Calu3 (cell line): ENCODE results near the gene ZNF789. TPM values are rescaled to one million over a fixed set of nuclear protein-coding genes. Genes with fewer than 3 reads are reported as not detected.

ENCODE experiments used
- BruUV-seq: library from RNA; stranded (reverse); fragments of 400-500 nt; replicated peaks from 2 replicates; lab custom pipeline; 2021; lab: Mats Ljungman, UMichigan
- CTCF ChIA-PET: fragments of 300-600 bp; sonication (Branson Sonifier 250); formaldehyde crosslinking; loops from one replicate; lab custom pipeline; 2022; ENCODE audit warnings: antibody characterized with exemption; lab: Charles Lee
- DNase-seq: peaks from one replicate; pipeline ENCODE4 v3.0.0; 2022
- H3K27ac Mint-ChIP-seq: one replicate; pipeline ENCODE4 v1.8.0; 2022; ENCODE audit warnings: mixed read lengths; ENCODE audit not compliant: unreplicated experiment
- H3K27me3 Mint-ChIP-seq: one replicate; pipeline ENCODE4 v1.8.0; 2022; ENCODE audit warnings: mixed read lengths; ENCODE audit not compliant: unreplicated experiment
- H3K36me3 Mint-ChIP-seq: one replicate; pipeline ENCODE4 v1.8.0; 2022; ENCODE audit warnings: mild to moderate bottlenecking, moderate library complexity, mixed read lengths; ENCODE audit not compliant: insufficient read depth, unreplicated experiment
- H3K4me1 Mint-ChIP-seq: one replicate; pipeline ENCODE4 v1.8.0; 2022; ENCODE audit warnings: mild to moderate bottlenecking, low read depth, mixed read lengths; ENCODE audit not compliant: unreplicated experiment
- H3K4me3 Mint-ChIP-seq: one replicate; pipeline ENCODE4 v1.8.0; 2022; ENCODE audit warnings: mild to moderate bottlenecking, low read depth, moderate library complexity, mixed read lengths; ENCODE audit not compliant: unreplicated experiment
- H3K9me3 Mint-ChIP-seq: one replicate; pipeline ENCODE4 v1.8.0; 2022; ENCODE audit warnings: low read depth, mixed read lengths; ENCODE audit not compliant: unreplicated experiment
- intact Hi-C: fragments of 100-400 bp; cut with micrococcal nuclease; formaldehyde crosslinking; loops from one replicate; pipeline ENCODE4 v1.10.0; 2022; ENCODE audit not compliant: unreplicated experiment
- total RNA-seq: library from RNA; stranded (reverse); gene quantifications from 2 replicates; pipeline ENCODE4 v1.2.3, GENCODE V29; 2022
- TF ChIP-seq, protein P1 (sequence below): fragments of 200-600 bp; IDR thresholded peaks from one replicate; pipeline ENCODE4 v1.8.0; 2022; ENCODE audit warnings: antibody characterized with exemption; ENCODE audit not compliant: unreplicated experiment

The ZNF789 gene
- total RNA-seq, 1 experiment from 2014 or later = 17.2 TPM

DNA sequence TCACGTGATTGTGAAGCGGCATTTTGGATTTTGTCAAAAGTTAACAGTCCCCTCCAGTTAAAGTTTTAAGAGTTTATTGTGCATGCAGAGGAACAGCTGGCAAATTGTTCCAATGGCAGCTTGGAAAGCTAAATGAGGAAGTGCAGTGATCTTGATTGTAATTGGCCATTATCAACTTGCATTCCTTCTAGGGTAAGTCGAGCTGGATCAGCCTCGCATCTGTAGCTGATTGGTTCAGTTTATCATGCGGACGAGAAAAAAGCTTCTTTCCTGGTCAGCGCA is 566 bp downstream of the ZNF789 start:
- H3K27me3 Mint-ChIP-seq = no peaks in the 10 kb centered on the region
- H3K4me3 Mint-ChIP-seq = peak overlapping the region; percentile 100
- BruUV-seq = TSS peak; percentile 81
- TF ChIP-seq, protein P1, sequence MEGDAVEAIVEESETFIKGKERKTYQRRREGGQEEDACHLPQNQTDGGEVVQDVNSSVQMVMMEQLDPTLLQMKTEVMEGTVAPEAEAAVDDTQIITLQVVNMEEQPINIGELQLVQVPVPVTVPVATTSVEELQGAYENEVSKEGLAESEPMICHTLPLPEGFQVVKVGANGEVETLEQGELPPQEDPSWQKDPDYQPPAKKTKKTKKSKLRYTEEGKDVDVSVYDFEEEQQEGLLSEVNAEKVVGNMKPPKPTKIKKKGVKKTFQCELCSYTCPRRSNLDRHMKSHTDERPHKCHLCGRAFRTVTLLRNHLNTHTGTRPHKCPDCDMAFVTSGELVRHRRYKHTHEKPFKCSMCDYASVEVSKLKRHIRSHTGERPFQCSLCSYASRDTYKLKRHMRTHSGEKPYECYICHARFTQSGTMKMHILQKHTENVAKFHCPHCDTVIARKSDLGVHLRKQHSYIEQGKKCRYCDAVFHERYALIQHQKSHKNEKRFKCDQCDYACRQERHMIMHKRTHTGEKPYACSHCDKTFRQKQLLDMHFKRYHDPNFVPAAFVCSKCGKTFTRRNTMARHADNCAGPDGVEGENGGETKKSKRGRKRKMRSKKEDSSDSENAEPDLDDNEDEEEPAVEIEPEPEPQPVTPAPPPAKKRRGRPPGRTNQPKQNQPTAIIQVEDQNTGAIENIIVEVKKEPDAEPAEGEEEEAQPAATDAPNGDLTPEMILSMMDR = no peak
- intact Hi-C loops = no loop called here
- H3K9me3 Mint-ChIP-seq = no peaks in the 10 kb centered on the region
- no peaks in the 10 kb centered on the region for H3K4me1 Mint-ChIP-seq
- peaks cover 25% of the 10 kb centered on the region for H3K36me3 Mint-ChIP-seq
- CTCF ChIA-PET = interaction anchor here (1.3 kb wide), 1 partner anchor 142 kb away, joined by 3 read pairs; no protein-coding TSS in a partner anchor
- peak overlapping the region; percentile 93 for H3K27ac Mint-ChIP-seq
- no peak for DNase-seq

DNA sequence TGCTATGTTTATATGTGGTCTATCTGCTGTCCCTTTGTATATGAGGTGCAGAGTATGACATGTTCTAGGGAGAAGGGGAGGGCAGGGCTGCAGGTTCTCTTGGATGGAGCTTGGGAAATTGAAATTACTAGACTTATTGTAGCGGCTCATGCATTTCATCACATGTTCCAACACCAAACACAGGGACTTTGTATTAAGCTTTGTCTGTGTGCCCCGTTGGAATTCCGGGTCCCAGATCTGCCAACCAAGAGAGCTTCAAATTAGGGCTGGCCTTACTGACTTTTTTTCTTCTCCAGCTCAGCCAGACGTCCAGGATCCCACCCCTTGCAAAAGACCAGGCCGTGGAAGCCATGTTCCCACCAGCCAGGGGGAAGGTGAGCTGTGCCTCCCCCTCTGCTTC is 3.4 kb downstream of the ZNF789 start:
- TF ChIP-seq, protein P1 = no peak
- DNase-seq = no peak
- Mint-ChIP-seq H3K9me3 (no peaks in the 10 kb centered on the region), H3K27ac (no peak overlapping the region), H3K27me3 (no peaks in the 10 kb centered on the region), H3K4me3 (no peak overlapping the region), H3K4me1 (no peaks in the 10 kb centered on the region), H3K36me3 (peaks cover 24% of the 10 kb centered on the region)
- BruUV-seq = no TSS peak
- CTCF ChIA-PET = no interaction called here
- intact Hi-C loops = no loop called here

DNA sequence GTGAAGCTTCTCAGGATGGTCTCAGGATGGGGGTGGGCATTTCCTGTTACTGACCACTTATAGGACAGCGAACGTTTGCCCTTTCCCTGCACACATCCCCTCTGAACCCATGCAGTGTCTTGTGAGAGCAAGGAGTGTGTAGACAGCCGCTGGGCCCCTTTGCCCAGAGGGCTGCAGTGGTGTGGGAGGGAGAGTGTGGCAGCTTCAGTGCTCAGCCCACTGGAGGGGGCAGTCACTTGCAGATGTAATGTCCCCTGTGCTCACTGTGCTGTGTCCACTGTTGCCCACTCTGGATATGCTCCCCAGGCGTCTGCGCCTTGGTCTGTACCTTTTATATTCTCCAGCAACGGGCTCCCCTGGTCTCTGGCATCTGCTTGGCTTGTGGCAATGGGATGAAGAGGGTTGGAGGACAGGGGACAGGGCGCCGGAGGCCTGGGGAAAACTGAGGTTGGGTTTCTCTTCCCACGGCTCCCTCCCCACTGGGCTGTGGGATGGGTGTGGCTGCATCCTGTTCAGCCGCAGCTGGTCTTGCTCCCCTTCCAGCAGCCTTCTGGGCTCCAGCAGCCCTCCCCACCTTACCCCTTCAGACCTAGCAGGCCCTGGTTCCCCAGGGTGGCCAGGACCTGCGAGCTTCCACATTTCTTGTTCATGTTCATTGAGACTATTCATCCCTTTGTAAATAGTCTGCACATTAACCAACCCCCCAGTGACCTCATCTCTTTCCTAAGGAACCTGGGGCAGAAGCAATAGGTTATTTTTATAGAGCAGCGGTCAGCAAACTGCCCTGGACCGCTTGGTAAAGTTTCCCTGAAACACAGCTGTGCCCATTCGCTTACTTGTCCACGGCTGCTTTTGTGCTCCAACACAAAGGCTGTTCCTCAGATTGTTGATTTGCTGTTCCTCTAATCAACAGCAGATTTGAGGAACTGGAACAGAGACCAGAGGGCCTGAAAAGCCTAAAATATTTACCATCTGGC is 6.1 kb downstream of the ZNF789 start:
- intact Hi-C loops = no loop called here
- Mint-ChIP-seq H3K36me3 (peaks cover 5% of the 10 kb centered on the region), H3K4me3 (no peak overlapping the region), H3K27ac (no peak overlapping the region), H3K4me1 (no peaks in the 10 kb centered on the region), H3K9me3 (no peaks in the 10 kb centered on the region), H3K27me3 (no peaks in the 10 kb centered on the region)
- TF ChIP-seq, protein P1 = no peak
- DNase-seq = no peak
- CTCF ChIA-PET = no interaction called here
- BruUV-seq = no TSS peak

DNA sequence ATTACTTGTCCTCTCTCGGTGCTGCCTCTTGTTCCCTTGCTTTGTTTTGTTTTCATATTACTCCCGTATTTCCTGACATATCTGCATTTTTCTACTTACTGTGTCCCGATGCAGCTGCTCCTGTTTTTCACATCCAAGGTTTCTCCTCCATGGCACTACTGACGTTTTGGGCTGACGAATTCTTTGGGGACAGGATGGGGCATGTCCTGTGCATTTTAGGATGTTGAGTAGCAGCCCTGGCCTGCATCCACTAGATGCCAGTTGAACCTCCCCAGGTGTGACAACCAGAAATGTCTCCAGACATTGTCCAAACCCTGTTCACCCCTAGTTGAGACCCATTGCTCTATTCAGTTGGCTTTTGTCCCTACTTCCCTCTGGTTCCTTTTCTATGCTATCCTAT is 12.4 kb downstream of the ZNF789 start:
- Mint-ChIP-seq H3K4me1 (no peaks in the 10 kb centered on the region), H3K4me3 (no peak overlapping the region), H3K27ac (peak overlapping the region; percentile 50)

More for the DNA sequence above, 12.4 kb downstream of the ZNF789 start:
- CTCF ChIA-PET = no interaction called here
- H3K36me3 Mint-ChIP-seq = peaks cover 5% of the 10 kb centered on the region
- no TSS peak for BruUV-seq
- no peaks in the 10 kb centered on the region for H3K9me3 Mint-ChIP-seq
- no peak for DNase-seq
- TF ChIP-seq, protein P1 = no peak
- intact Hi-C loops = no loop called here
- H3K27me3 Mint-ChIP-seq = no peaks in the 10 kb centered on the region
